GM18526 (cell line): ENCODE results near the gene MRPS26.

Experiments used
- POLR2A ChIP-seq: IDR thresholded peaks from 3 replicates; pipeline ENCODE4 v1.6.1; 2011; ENCODE audit not compliant: insufficient read length; ENCODE audit errors: extremely low read depth

MRPS26 gene

GRCh38 chr20:3085571-3086072, 39.8 kb downstream of the MRPS26 start:
- no peak for TF ChIP-seq POLR2A

- TF ChIP-seq POLR2A = no peak
Measured at GRCh38 chr20:3088031-3088430, 42.2 kb downstream of the MRPS26 start.

- no peak for TF ChIP-seq POLR2A
Measured at GRCh38 chr20:3090565-3090964, 44.7 kb downstream of the MRPS26 start.

- no peak for TF ChIP-seq POLR2A
Measured at GRCh38 chr20:3092611-3093379, 46.9 kb downstream of the MRPS26 start.

GRCh38 chr20:3093861-3094361, 48.1 kb downstream of the MRPS26 start:
- no peak for TF ChIP-seq POLR2A

- TF ChIP-seq POLR2A = no peak
Measured at GRCh38 chr20:3094848-3095629, 49.2 kb downstream of the MRPS26 start.
